Measurements from ENCODE around the gene FBXW10. TPM values are rescaled to one million over a fixed set of nuclear protein-coding genes. Genes with fewer than 3 reads are reported as not detected.
"Not testable (repeated sequence)": the region's sequence is repeated elsewhere in the genome, so short reads cannot be mapped to it uniquely, and the experiment has no call there.

Gene FBXW10
- total RNA-seq, 1 experiment from 2014 or later: not detected

DNA sequence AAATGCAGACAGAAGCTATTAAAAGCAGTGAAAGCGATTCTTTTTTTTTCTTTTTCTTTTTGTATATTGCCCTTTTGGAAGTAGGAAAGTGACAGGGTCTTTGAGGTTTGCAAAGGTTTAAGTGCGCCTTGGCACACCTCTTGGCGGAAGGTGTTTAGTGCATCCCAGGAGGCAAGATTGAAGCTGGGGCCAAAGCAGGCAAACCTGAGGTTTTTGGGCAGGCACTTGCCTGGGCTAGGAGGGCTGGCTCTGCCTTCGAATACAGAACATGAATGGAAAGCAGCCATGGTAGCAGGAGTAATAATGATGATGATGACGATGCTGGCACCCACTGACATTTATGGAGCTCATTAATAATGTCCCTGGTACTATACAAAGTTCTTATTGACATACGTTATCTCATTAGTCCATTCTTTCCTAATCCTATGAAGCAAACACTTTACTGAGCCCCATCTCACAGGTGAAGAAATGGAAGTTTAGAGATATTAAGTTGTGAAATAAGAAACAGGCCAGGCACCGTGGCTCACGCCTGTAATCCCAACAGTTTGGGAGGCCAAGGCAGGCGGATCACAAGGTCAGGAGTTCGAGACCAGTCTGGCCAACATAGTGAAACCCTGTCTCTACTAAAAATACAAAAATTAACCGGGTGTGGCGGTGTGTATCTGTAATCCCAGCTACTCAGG, 24.3 kb upstream of the FBXW10 start:
- not testable (repeated sequence) for H3T11ph ChIP-seq (ENCODE audit: low read length); H3K27me3 Mint-ChIP-seq (ENCODE audit: low read depth); H3K14ac ChIP-seq (ENCODE audit: insufficient read depth, low read length); DNase-seq; H4K91ac ChIP-seq (ENCODE audit: insufficient read length, low read depth, low read length); H2AK5ac ChIP-seq (ENCODE audit: insufficient read length, low read length); H2BK15ac ChIP-seq (ENCODE audit: low read depth, low read length); H2AFZ ChIP-seq (ENCODE audit: low read length); H3K27me3 ChIP-seq (ENCODE audit: insufficient read depth, low read length); H3K36me3 Mint-ChIP-seq (ENCODE audit: insufficient read depth in 1 of 3, low read depth in 3 of 3); H4K20me1 ChIP-seq (ENCODE audit: control insufficient read depth, insufficient read depth, insufficient read length); H2BK5ac ChIP-seq (ENCODE audit: insufficient read length, low read length); H3K79me2 ChIP-seq (ENCODE audit: insufficient read depth, low read length); H3K18ac ChIP-seq (ENCODE audit: insufficient read length, low read depth, low read length); H3K4me2 ChIP-seq (ENCODE audit: insufficient read depth, insufficient read length, low read length); H2BK20ac ChIP-seq (ENCODE audit: low read depth, low read length, poor library complexity, severe bottlenecking); H4K8ac ChIP-seq (replicated peaks; ENCODE audit: insufficient read length, low read depth, low read length); H3K9ac ChIP-seq (ENCODE audit: extremely low read depth, insufficient read length, low read length); H3K9me3 Mint-ChIP-seq; H2BK12ac ChIP-seq (ENCODE audit: insufficient read length, low read depth, low read length); H3K4me1 ChIP-seq (ENCODE audit: insufficient read depth, low read length); H3K23me2 ChIP-seq (ENCODE audit: insufficient read length, low read depth, low read length, poor library complexity, severe bottlenecking); H4K5ac ChIP-seq (ENCODE audit: insufficient read length, low read depth, low read length); H3K79me1 ChIP-seq (ENCODE audit: insufficient read depth, low read depth, low read length, poor library complexity, severe bottlenecking); H3K27ac ChIP-seq (ENCODE audit: insufficient read length, low read depth, low read length); H2BK120ac ChIP-seq (ENCODE audit: low read depth, low read length, poor library complexity, severe bottlenecking); H3K4ac ChIP-seq (ENCODE audit: low read depth, low read length); H3K9me3 ChIP-seq (ENCODE audit: control insufficient read depth, low read depth, low read length); H3K23ac ChIP-seq (ENCODE audit: insufficient read length, low read depth, low read length); H3K56ac ChIP-seq (ENCODE audit: insufficient read length, low read depth, low read length)
- Mint-ChIP-seq H3K4me3 (peak overlapping the region; percentile 1; a peak in 2 of 5 replicates), H3K27ac (peak overlapping the region; percentile 17 to 92 (median 91); a peak in 6 of 7 replicates), H3K4me1 (peaks cover 11% of the 10 kb centered on the region in 2 experiments)
- WGBS (ENCODE audit: extremely low coverage, insufficient read length, low lambda C conversion rate): no CpG with 5 or more reads among the region's 12 CpGs

GRCh38 chr17:18721775-18722547, 21.9 kb upstream of the FBXW10 start:
- H2BK120ac ChIP-seq (ENCODE audit: low read depth, low read length, poor library complexity, severe bottlenecking); H3K23ac ChIP-seq (ENCODE audit: insufficient read length, low read depth, low read length); H3K4me1 ChIP-seq (ENCODE audit: insufficient read depth, low read length); H3K79me2 ChIP-seq (ENCODE audit: insufficient read depth, low read length); H3T11ph ChIP-seq (ENCODE audit: low read length); H2BK12ac ChIP-seq (ENCODE audit: insufficient read length, low read depth, low read length); H3K27ac Mint-ChIP-seq; H2AK5ac ChIP-seq (ENCODE audit: insufficient read length, low read length); H4K8ac ChIP-seq (replicated peaks; ENCODE audit: insufficient read length, low read depth, low read length); H3K27ac ChIP-seq (ENCODE audit: insufficient read length, low read depth, low read length); H3K27me3 ChIP-seq (ENCODE audit: insufficient read depth, low read length); H3K36me3 Mint-ChIP-seq (ENCODE audit: insufficient read depth in 1 of 3, low read depth in 3 of 3); H4K5ac ChIP-seq (ENCODE audit: insufficient read length, low read depth, low read length); H2BK5ac ChIP-seq (ENCODE audit: insufficient read length, low read length); H4K20me1 ChIP-seq (ENCODE audit: control insufficient read depth, insufficient read depth, insufficient read length); H3K14ac ChIP-seq (ENCODE audit: insufficient read depth, low read length); DNase-seq; H3K23me2 ChIP-seq (ENCODE audit: insufficient read length, low read depth, low read length, poor library complexity, severe bottlenecking); H3K9me3 ChIP-seq (ENCODE audit: control insufficient read depth, low read depth, low read length); H3K4me2 ChIP-seq (ENCODE audit: insufficient read depth, insufficient read length, low read length); H2AFZ ChIP-seq (ENCODE audit: low read length); H3K18ac ChIP-seq (ENCODE audit: insufficient read length, low read depth, low read length); H2BK20ac ChIP-seq (ENCODE audit: low read depth, low read length, poor library complexity, severe bottlenecking); H3K79me1 ChIP-seq (ENCODE audit: insufficient read depth, low read depth, low read length, poor library complexity, severe bottlenecking); H3K9me3 Mint-ChIP-seq; H2BK15ac ChIP-seq (ENCODE audit: low read depth, low read length); H4K91ac ChIP-seq (ENCODE audit: insufficient read length, low read depth, low read length); H3K4me3 Mint-ChIP-seq; H3K27me3 Mint-ChIP-seq (ENCODE audit: low read depth); H3K56ac ChIP-seq (ENCODE audit: insufficient read length, low read depth, low read length); H3K4ac ChIP-seq (ENCODE audit: low read depth, low read length); H3K9ac ChIP-seq (ENCODE audit: extremely low read depth, insufficient read length, low read length): not testable (repeated sequence)
- peaks cover 11% of the 10 kb centered on the region in 2 experiments for H3K4me1 Mint-ChIP-seq
- WGBS (ENCODE audit: extremely low coverage, insufficient read length, low lambda C conversion rate): no CpG with 5 or more reads among the region's 12 CpGs
